H9 (cell line): ENCODE data around the gene NPAS3. TPM values are rescaled to one million over a fixed set of nuclear protein-coding genes. Genes with fewer than 3 reads are reported as not detected.

Experiments
- DNase-seq: peaks from one replicate; pipeline ENCODE4 v3.0.0-alpha.2; 2017
- H2AFZ ChIP-seq: one replicate; pipeline ENCODE4 v1.6.1; 2013; ENCODE audit warnings: mild to moderate bottlenecking, low read length, control low read depth, moderate library complexity
- H2AK5ac ChIP-seq: 2 replicates; pipeline ENCODE4 v1.6.1; 2013; ENCODE audit warnings: low read length, control low read depth, mixed read lengths; ENCODE audit not compliant: insufficient read length
- H2BK120ac ChIP-seq: one replicate; pipeline ENCODE4 v1.6.1; 2013; ENCODE audit warnings: low read depth, mild to moderate bottlenecking, low read length, control low read depth, inconsistent platforms; ENCODE audit not compliant: poor library complexity, severe bottlenecking
- H2BK12ac ChIP-seq: 2 replicates; pipeline ENCODE4 v1.6.1; 2013; ENCODE audit warnings: low read length, control low read depth, mixed read lengths, low read depth; ENCODE audit not compliant: insufficient read length
- H2BK15ac ChIP-seq: 2 replicates; pipeline ENCODE4 v1.6.1; 2013; ENCODE audit warnings: low read depth, low read length, control low read depth
- H2BK20ac ChIP-seq: one replicate; pipeline ENCODE4 v1.6.1; 2013; ENCODE audit warnings: low read depth, mild to moderate bottlenecking, low read length, control low read depth, inconsistent platforms; ENCODE audit not compliant: poor library complexity, severe bottlenecking
- H2BK5ac ChIP-seq: 2 replicates; pipeline ENCODE4 v1.6.1; 2013; ENCODE audit warnings: low read length, control low read depth, mixed read lengths; ENCODE audit not compliant: insufficient read length
- H3K14ac ChIP-seq: 2 replicates; pipeline ENCODE4 v1.6.1; 2013; ENCODE audit warnings: low read length, control low read depth; ENCODE audit not compliant: insufficient read depth
- H3K18ac ChIP-seq: 2 replicates; pipeline ENCODE4 v1.6.1; 2013; ENCODE audit warnings: low read depth, mild to moderate bottlenecking, mixed read lengths, low read length, control low read depth; ENCODE audit not compliant: insufficient read length
- H3K23ac ChIP-seq: 2 replicates; pipeline ENCODE4 v1.6.1; 2013; ENCODE audit warnings: low read length, control low read depth, mixed read lengths, low read depth; ENCODE audit not compliant: insufficient read length
- H3K23me2 ChIP-seq: 2 replicates; pipeline ENCODE4 v1.6.1; 2013; ENCODE audit warnings: low read depth, mild to moderate bottlenecking, mixed read lengths, low read length, control low read depth; ENCODE audit not compliant: insufficient read length, poor library complexity, severe bottlenecking
- H3K27ac ChIP-seq: 2 replicates; pipeline ENCODE4 v1.5.1; 2013; ENCODE audit warnings: low read length, control low read depth, mixed read lengths, low read depth; ENCODE audit not compliant: insufficient read length
- H3K27me3 ChIP-seq: 2 replicates; pipeline ENCODE4 v1.6.1; 2013; ENCODE audit warnings: low read length, control low read depth, inconsistent platforms; ENCODE audit not compliant: insufficient read depth
- H3K4ac ChIP-seq: 2 replicates; pipeline ENCODE4 v1.6.1; 2013; ENCODE audit warnings: low read depth, mild to moderate bottlenecking, control low read depth, inconsistent platforms, low read length, moderate library complexity
- H3K4me1 ChIP-seq: 2 replicates; pipeline ENCODE4 v1.6.1; 2013; ENCODE audit warnings: low read length, control low read depth, inconsistent platforms; ENCODE audit not compliant: insufficient read depth
- H3K4me2 ChIP-seq: 2 replicates; pipeline ENCODE4 v1.6.1; 2013; ENCODE audit warnings: low read length, control low read depth, mixed read lengths; ENCODE audit not compliant: insufficient read length, insufficient read depth
- H3K56ac ChIP-seq: 2 replicates; pipeline ENCODE4 v1.6.1; 2013; ENCODE audit warnings: low read depth, mild to moderate bottlenecking, mixed read lengths, low read length, control low read depth; ENCODE audit not compliant: insufficient read length
- H3K79me1 ChIP-seq: 2 replicates; pipeline ENCODE4 v1.6.1; 2013; ENCODE audit warnings: low read depth, mild to moderate bottlenecking, moderate library complexity, low read length, control low read depth, inconsistent platforms; ENCODE audit not compliant: insufficient read depth, poor library complexity, severe bottlenecking
- H3K79me2 ChIP-seq: 2 replicates; pipeline ENCODE4 v1.6.1; 2013; ENCODE audit warnings: low read length, control low read depth, inconsistent platforms; ENCODE audit not compliant: insufficient read depth
- H3K9ac ChIP-seq: 2 replicates; pipeline ENCODE4 v1.6.1; 2013; ENCODE audit warnings: low read length, control low read depth, mixed read lengths; ENCODE audit not compliant: insufficient read length; ENCODE audit errors: extremely low read depth
- H3K9me3 ChIP-seq: one replicate; pipeline ENCODE4 v1.6.1; 2013; ENCODE audit warnings: low read depth, low read length, inconsistent platforms; ENCODE audit not compliant: control insufficient read depth
- H3T11ph ChIP-seq: one replicate; pipeline ENCODE4 v1.6.1; 2013; ENCODE audit warnings: mild to moderate bottlenecking, low read length, control low read depth, inconsistent platforms
- H4K20me1 ChIP-seq: one replicate; pipeline ENCODE4 v1.6.1; 2013; ENCODE audit not compliant: control insufficient read depth, insufficient read length, insufficient read depth
- H4K5ac ChIP-seq: 2 replicates; pipeline ENCODE4 v1.6.1; 2013; ENCODE audit warnings: low read depth, mild to moderate bottlenecking, mixed read lengths, low read length, control low read depth; ENCODE audit not compliant: insufficient read length
- H4K8ac ChIP-seq: replicated peaks from 2 replicates; pipeline ENCODE4 v1.6.1; 2013; ENCODE audit warnings: low read length, control low read depth, mixed read lengths, low read depth; ENCODE audit not compliant: insufficient read length
- H4K91ac ChIP-seq: 2 replicates; pipeline ENCODE4 v1.6.1; 2013; ENCODE audit warnings: low read depth, mild to moderate bottlenecking, moderate library complexity, mixed read lengths, low read length, control low read depth; ENCODE audit not compliant: insufficient read length
- H3K27ac Mint-ChIP-seq, 3 experiments: 2 replicates in 2 of 3; 3 replicates in 1 of 3; pipeline ENCODE4 v1.8.0; 2020 to 2021; ENCODE audit warnings: mixed read lengths in 3 of 3, mild to moderate bottlenecking in 1 of 3, moderate library complexity in 1 of 3
- H3K27me3 Mint-ChIP-seq: 2 replicates; pipeline ENCODE4 v1.8.0; 2021; ENCODE audit warnings: low read depth, mild to moderate bottlenecking, moderate library complexity, mixed read lengths
- H3K36me3 Mint-ChIP-seq, 3 experiments: 2 replicates in 2 of 3; 3 replicates in 1 of 3; pipeline ENCODE4 v1.8.0; 2020 to 2021; ENCODE audit warnings: low read depth in 3 of 3, mixed read lengths in 3 of 3; ENCODE audit not compliant: insufficient read depth in 1 of 3
- H3K4me1 Mint-ChIP-seq, 2 experiments: 2 replicates each; pipeline ENCODE4 v1.8.0; 2020; ENCODE audit warnings: mixed read lengths in 2 of 2
- H3K4me3 Mint-ChIP-seq, 2 experiments: 2 replicates in 1 of 2; 3 replicates in 1 of 2; pipeline ENCODE4 v1.8.0; 2020 to 2021; ENCODE audit warnings: mild to moderate bottlenecking in 2 of 2, mixed read lengths in 2 of 2, moderate library complexity in 1 of 2
- H3K9me3 Mint-ChIP-seq, 2 experiments: 2 replicates in 1 of 2; 3 replicates in 1 of 2; pipeline ENCODE4 v1.8.0; 2020; ENCODE audit warnings: mild to moderate bottlenecking in 2 of 2, mixed read lengths in 2 of 2, moderate library complexity in 1 of 2
- WGBS: extraction: QIAGEN DNeasy Blood & Tissue Kit; methylation state at CpG from one replicate; pipeline ENCODE4 v1.1.7; 2013; ENCODE audit warnings: missing lambda C conversion rate, low lambda C conversion rate, mixed read lengths; ENCODE audit not compliant: insufficient read length; ENCODE audit errors: extremely low coverage; 5-methylcytosine and 5-hydroxymethylcytosine counted together
- total RNA-seq: library from RNA; stranded (reverse); gene quantifications from 2 replicates; pipeline ENCODE4 v1.2.1, GENCODE V29; 2021
- TF ChIP-seq, protein P1 (sequence below): fragments of 200-600 bp; sonication (generic); conservative IDR thresholded peaks from 3 replicates; pipeline ENCODE4 v1.8.0; 2021; ENCODE audit warnings: antibody characterized with exemption, mild to moderate bottlenecking

NPAS3 gene
- total RNA-seq, 1 experiment from 2014 or later: 0.17 TPM

DNA sequence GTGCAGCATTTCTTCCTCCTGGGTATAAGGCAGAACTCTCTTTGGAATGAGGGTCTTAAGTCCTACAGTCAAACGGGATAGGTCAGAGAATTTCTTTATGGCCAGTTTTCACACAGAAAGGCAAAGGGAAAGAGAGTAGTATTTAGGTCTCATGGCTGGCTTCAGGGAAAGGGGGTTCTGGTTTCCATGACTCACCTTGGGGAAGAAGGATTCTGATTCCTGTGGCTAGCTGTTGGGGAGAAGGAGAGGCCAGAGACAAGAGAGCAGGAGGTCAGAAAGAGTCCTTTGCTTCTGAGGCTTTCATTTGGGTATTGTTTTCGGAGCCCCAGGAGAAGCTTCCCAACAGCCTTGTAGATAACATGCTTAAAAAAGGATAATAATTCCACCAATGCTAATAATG, 332.5 kb downstream of the NPAS3 start:
- Histone ChIP-seq H2BK15ac (no peak overlapping the region), H3K14ac (no peak overlapping the region), H2AK5ac (no peak overlapping the region), H4K8ac (no peak overlapping the region), H3K79me2 (no peaks in the 10 kb centered on the region), H3K56ac (no peak overlapping the region), H3K27ac (no peak overlapping the region), H4K20me1 (no peaks in the 10 kb centered on the region), H3K4me1 (no peaks in the 10 kb centered on the region), H2AFZ (no peak overlapping the region), H3K4me2 (no peak overlapping the region), H2BK12ac (no peak overlapping the region), H2BK120ac (no peak overlapping the region), H3K18ac (no peak overlapping the region), H3K23ac (no peak overlapping the region), H2BK5ac (no peak overlapping the region), H3K79me1 (no peaks in the 10 kb centered on the region), H3K4ac (no peak overlapping the region), H3K9me3 (no peaks in the 10 kb centered on the region), H4K5ac (no peak overlapping the region), H4K91ac (no peak overlapping the region), H3T11ph (no peak overlapping the region), H3K23me2 (no peaks in the 10 kb centered on the region), H3K9ac (no peak overlapping the region), H3K27me3 (no peaks in the 10 kb centered on the region), H2BK20ac (no peak overlapping the region)
- Mint-ChIP-seq H3K4me3 (no peak overlapping the region), H3K9me3 (no peaks in the 10 kb centered on the region), H3K4me1 (peaks cover 14 to 16% of the 10 kb centered on the region in 2 experiments), H3K27ac (no peak overlapping the region), H3K36me3 (no peaks in the 10 kb centered on the region), H3K27me3 (no peaks in the 10 kb centered on the region)
- no peak for DNase-seq
- WGBS: no CpG with 5 or more reads among the region's 2 CpGs
- TF ChIP-seq, protein P1, sequence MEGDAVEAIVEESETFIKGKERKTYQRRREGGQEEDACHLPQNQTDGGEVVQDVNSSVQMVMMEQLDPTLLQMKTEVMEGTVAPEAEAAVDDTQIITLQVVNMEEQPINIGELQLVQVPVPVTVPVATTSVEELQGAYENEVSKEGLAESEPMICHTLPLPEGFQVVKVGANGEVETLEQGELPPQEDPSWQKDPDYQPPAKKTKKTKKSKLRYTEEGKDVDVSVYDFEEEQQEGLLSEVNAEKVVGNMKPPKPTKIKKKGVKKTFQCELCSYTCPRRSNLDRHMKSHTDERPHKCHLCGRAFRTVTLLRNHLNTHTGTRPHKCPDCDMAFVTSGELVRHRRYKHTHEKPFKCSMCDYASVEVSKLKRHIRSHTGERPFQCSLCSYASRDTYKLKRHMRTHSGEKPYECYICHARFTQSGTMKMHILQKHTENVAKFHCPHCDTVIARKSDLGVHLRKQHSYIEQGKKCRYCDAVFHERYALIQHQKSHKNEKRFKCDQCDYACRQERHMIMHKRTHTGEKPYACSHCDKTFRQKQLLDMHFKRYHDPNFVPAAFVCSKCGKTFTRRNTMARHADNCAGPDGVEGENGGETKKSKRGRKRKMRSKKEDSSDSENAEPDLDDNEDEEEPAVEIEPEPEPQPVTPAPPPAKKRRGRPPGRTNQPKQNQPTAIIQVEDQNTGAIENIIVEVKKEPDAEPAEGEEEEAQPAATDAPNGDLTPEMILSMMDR: no peak
